Bronchial epithelial cell (primary cell): Measurements from ENCODE around the gene CA12. TPM values are rescaled to one million over a fixed set of nuclear protein-coding genes. Genes with fewer than 3 reads are reported as not detected.

Source experiments
- DNase-seq: peaks from one replicate; pipeline ENCODE4 v3.0.0-alpha.2; 2010; ENCODE audit warnings: low read depth
- FAIRE-seq: peaks from 2 replicates; lab custom pipeline; 2011; peaks lifted over from hg19 to GRCh38; lab: Jason Lieb, UNC
- H3K27me3 ChIP-seq: 2 replicates; pipeline ENCODE4 v1.5.1; 2011; ENCODE audit warnings: low read length; ENCODE audit not compliant: control insufficient read depth, insufficient read depth
- H3K36me3 ChIP-seq: 2 replicates; pipeline ENCODE4 v1.5.1; 2011; ENCODE audit warnings: low read length; ENCODE audit not compliant: control insufficient read depth, insufficient read depth
- H3K4me3 ChIP-seq: 2 replicates; pipeline ENCODE4 v1.5.1; 2011; ENCODE audit warnings: mild to moderate bottlenecking, low read depth, low read length, control low read depth
- total RNA-seq: library from RNA; depleted of rRNA; stranded (reverse); fragments of >200 nt; gene quantifications from 2 replicates; pipeline ENCODE4 v1.2.1, GENCODE V29; 2014
- TF ChIP-seq, protein P1 (sequence below): IDR thresholded peaks from 2 replicates; pipeline ENCODE4 v1.5.1; 2011; ENCODE audit warnings: mild to moderate bottlenecking, moderate library complexity, low read length, control low read depth, inconsistent platforms; ENCODE audit not compliant: insufficient read depth, severe bottlenecking

Gene CA12
- total RNA-seq, 1 donor from 2014 or later, result 44.0 TPM

DNA sequence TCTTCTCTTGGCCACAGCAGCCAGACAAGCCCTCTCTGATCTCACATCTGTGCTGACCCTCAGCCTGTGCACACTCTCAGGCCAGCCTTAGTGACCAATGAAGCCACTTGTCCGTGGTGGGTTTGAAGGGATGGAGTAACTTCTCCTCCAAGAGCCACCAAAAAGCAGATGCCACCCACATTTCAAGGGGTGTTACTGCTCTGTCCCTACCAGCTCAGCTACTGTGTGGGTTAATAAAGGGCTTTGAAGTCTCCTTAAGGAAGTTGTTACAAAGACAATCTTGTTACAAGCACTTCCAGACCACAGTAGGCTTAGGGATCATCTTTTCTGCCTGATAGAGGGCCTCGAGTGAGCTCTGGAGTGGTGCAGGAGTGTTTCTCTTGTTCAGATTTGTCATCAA is 3.3 kb upstream of the CA12 start:
- no peak overlapping the region for H3K4me3 ChIP-seq
- H3K27me3 ChIP-seq, result no peaks in the 10 kb centered on the region
- DNase-seq (no peak), FAIRE-seq (no peak)
- H3K36me3 ChIP-seq, result no peaks in the 10 kb centered on the region
- TF ChIP-seq, protein P1, sequence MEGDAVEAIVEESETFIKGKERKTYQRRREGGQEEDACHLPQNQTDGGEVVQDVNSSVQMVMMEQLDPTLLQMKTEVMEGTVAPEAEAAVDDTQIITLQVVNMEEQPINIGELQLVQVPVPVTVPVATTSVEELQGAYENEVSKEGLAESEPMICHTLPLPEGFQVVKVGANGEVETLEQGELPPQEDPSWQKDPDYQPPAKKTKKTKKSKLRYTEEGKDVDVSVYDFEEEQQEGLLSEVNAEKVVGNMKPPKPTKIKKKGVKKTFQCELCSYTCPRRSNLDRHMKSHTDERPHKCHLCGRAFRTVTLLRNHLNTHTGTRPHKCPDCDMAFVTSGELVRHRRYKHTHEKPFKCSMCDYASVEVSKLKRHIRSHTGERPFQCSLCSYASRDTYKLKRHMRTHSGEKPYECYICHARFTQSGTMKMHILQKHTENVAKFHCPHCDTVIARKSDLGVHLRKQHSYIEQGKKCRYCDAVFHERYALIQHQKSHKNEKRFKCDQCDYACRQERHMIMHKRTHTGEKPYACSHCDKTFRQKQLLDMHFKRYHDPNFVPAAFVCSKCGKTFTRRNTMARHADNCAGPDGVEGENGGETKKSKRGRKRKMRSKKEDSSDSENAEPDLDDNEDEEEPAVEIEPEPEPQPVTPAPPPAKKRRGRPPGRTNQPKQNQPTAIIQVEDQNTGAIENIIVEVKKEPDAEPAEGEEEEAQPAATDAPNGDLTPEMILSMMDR, result no peak

DNA sequence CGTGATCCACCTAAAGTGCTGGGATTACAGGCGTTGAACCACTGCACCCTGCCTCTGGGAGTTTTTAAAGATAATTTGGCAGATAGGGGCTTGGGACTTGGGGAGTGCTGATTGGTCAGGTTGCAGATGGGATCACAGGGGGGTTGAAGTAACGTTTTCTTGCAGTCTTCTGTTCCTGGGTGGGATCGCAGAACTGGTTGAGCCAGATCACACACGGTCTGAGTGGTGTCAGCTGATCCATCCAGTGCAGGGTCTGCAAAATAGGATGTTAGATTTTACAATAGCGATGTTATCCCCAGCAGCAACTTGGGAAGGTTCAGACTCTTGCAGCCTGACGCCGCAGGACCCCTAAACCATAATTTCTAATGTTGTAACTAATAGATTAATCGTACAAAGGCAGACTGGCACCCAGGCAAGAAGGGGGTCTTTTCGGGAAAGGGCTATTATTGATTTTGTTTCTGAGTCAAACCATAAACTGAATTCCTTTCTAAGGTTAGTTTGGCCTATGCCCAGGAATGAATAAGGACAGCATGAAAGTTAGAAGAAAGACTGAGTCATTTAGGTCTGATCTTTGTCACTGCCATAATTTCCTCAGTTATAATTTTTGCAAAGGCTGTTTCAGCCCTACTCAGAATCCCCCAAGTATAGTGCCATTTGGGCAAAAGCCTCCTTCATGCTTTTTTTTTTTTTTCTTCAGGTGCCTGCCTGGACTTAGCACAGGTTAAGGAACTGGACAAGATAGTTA is 1.5 kb upstream of the CA12 start:
- H3K4me3 ChIP-seq, result no peak overlapping the region
- no peaks in the 10 kb centered on the region for H3K27me3 ChIP-seq
- TF ChIP-seq, protein P1, result no peak
- DNase-seq (peak; percentile 46), FAIRE-seq (no peak)
- H3K36me3 ChIP-seq, result no peaks in the 10 kb centered on the region

GRCh38 chr15:63380808-63381282 is 801 bp downstream of the CA12 start:
- H3K4me3 ChIP-seq, result peak overlapping the region; percentile 67
- no peak for FAIRE-seq
- TF ChIP-seq, protein P1, result no peak

GRCh38 chr15:63380151-63380807 is 1.4 kb downstream of the CA12 start:
- no peaks in the 10 kb centered on the region for H3K36me3 ChIP-seq
- TF ChIP-seq, protein P1, result no peak
- FAIRE-seq (no peak), DNase-seq (no peak)
- peak overlapping the region; percentile 67 for H3K4me3 ChIP-seq
- H3K27me3 ChIP-seq, result no peaks in the 10 kb centered on the region

More at GRCh38 chr15:63380808-63381282, 801 bp downstream of the CA12 start:
- Histone ChIP-seq H3K27me3 (no peaks in the 10 kb centered on the region), H3K36me3 (no peaks in the 10 kb centered on the region)
- peak; percentile 52 for DNase-seq

- peak overlapping the region; percentile 67 for H3K4me3 ChIP-seq
- H3K36me3 ChIP-seq, result no peaks in the 10 kb centered on the region
- DNase-seq, result no peak
- no peak for FAIRE-seq
- TF ChIP-seq, protein P1, result no peak
- no peaks in the 10 kb centered on the region for H3K27me3 ChIP-seq
Measured at GRCh38 chr15:63379492-63380150, 2.0 kb downstream of the CA12 start.
